ENCODE measurements around the gene CBR1.

CBR1 gene

DNA sequence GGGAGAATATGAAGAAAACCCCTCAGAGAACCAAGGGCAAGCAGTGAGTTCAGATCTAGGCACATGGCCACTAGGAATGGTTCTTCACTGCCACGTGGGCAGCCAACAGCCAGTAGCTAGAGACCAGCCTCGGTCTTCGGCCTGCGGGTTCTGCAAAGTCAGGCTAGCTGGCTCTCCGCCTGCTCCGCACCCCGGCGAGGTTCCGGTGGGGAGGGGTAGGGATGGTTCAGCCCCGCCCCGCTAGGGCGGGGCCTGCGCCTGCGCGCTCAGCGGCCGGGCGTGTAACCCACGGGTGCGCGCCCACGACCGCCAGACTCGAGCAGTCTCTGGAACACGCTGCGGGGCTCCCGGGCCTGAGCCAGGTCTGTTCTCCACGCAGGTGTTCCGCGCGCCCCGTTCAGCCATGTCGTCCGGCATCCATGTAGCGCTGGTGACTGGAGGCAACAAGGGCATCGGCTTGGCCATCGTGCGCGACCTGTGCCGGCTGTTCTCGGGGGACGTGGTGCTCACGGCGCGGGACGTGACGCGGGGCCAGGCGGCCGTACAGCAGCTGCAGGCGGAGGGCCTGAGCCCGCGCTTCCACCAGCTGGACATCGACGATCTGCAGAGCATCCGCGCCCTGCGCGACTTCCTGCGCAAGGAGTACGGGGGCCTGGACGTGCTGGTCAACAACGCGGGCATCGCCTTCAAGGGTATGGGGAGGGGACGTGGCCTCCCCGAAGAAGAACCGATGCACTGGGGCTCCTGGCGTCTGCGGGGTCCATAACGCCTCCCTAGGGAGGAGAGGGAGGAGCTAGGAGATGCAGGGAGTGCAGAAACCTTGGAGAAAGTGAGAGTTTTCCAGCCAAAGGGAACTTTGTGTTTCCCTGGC is at the start of gene CBR1:
Gene CBR1 (plus strand): TSS at position 312 of the 871 bp plus-strand sequence. CDS start 92 bp downstream, at position 404.
- DNase-seq (ENCODE audit: low read depth) = peak; percentile 77

GRCh38 chr21:36021251-36021837 is 48.5 kb upstream of the CBR1 start:
- no peak for DNase-seq (ENCODE audit: low read depth)

DNA sequence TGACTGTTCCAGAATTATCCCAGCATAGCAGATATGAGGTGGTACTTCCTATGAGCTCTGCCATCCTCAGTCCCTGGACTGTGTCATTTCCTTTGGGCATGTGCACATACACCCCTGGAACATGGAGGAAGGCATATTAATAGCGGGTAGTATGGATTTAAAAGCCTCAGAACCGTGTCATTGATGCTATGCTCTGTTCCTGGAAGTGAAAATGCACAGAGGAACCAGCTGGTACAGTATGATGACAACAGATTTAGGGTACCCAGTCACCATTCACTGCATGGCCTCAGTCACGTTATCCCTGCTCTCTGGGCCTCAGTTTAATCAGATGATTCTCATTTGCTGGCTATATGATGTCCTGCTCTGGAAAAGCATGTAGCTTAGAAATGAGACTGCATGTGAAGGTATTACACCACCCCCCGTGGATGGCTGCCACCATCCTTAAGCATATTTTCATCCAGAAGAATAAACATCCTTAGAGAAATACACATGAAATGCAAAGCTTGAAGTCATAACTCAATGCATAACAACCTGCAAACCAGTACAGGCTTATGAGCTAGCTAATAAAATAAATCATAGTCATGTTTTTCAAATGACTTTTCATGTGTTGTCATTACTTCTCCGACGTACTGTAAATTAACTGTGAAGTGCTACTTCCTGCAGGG is 47.3 kb upstream of the CBR1 start:
- no peak for DNase-seq (ENCODE audit: low read depth)

- DNase-seq (ENCODE audit: low read depth) = no peak
Measured at GRCh38 chr21:36023092-36023480, 46.7 kb upstream of the CBR1 start.

GRCh38 chr21:36024782-36025181 is 45.0 kb upstream of the CBR1 start:
- no peak for DNase-seq (ENCODE audit: low read depth)

DNA sequence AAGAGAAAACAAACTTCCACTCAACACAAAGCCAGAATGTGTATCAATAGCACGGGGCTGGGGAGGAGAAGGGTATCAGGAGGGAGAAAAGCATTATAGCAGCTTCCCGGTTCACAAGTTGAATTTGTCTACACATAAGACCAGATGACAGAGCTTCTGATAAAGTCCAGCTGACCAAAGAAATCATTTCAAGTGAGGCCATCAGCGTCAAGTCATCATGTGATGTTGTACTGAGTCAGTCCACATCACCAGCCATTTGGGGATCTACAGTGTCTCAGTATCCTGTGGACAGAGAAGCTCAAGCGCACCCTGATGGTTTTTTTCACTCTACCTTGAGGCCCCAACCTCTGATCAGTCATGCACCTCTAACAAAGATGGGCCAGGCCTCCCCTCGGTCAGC is 42.5 kb upstream of the CBR1 start:
- no peak for DNase-seq (ENCODE audit: low read depth)

DNA sequence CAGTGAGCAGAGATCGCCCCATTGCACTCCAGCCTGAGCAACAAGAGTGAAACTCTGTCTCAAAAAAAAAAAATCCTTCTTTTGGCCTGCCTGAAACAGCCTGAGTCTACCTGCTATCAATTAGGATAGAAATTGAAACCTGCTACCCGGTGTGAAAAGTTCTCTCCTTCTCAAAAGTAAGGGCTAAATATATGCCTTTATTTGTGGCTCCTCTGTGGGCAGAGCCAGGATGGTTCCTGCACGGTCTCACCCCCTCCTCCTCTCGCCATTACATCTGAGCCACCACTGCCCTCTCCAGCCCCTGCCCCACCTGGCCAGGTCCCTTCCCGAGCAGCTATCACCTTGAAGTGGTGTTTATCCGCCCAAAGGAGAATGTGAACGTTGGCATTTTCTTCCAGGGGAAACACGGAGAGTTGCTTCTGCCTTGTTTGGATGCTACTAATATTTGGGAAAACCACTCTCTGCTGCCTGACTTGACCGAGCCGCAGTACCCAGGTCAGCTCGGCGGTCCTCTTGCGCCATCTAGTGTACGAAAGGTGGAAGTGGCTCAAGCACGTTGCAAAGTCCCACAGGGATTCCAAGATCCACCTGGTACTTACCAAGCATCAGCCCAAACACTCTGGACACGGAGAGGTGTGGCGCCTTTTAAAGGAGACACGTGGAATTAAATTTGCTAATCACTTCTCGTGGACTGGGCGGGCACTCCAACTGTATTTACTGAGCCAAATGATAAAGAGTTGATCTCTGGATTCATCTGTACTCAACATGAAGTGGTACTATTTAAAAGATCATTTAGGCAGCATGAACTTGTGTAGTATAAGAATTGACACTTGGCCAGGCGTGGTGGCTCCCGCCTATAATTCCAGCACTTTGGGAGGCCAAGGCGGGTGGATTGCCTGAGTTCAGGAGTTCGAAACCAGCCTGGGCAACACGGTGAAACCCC is 41.4 kb upstream of the CBR1 start:
- peak; percentile 50 for DNase-seq (ENCODE audit: low read depth)

DNA sequence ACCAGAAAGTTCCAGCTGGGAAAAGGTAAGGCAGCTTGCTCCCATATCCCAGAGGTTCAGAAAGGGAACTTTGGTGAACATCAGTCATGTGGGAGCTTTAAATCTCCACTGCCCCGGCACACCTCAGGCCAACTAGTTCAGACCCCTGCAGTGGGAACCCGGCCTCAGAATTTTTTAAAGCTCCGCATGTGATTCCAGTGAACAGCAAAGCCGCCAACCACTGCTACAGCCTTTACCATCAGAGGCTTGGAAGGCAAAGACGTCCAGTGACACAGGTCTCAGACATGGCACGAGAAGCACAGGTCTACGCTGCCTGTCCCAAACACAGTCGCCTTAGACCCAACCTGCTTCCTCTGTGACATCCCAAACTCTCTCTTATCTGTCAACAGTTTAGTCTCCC is 40.5 kb upstream of the CBR1 start:
- DNase-seq (ENCODE audit: low read depth) = no peak

DNA sequence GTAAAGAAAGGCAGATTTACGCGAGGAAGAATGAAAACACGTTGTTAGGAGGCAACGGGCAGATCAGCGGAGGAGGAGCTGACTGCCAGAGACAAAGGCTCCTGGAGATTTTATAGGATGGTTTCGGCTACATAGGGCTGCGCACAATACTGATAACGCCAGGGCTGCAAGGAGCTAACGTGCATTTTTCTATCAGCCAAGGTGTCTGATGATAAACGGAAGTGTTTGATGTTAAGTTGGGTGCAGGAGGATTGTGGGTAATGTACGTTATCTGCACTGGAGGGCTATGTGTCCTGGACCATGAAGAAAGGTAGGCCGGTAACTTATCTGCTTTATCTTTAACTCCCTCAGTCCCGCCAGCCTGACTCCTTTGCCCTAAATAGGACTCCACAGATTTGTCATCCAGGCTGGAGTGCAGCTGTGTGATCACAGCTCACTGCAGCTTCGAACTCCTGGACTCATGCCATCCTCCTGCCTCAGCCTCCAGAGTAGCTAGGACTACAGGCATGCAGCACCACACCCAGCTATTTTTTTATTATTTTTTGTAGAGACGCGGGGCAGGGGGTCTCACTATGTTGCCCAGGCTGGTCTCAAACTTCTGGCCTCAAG is 39.1 kb upstream of the CBR1 start:
- DNase-seq (ENCODE audit: low read depth) = no peak

DNA sequence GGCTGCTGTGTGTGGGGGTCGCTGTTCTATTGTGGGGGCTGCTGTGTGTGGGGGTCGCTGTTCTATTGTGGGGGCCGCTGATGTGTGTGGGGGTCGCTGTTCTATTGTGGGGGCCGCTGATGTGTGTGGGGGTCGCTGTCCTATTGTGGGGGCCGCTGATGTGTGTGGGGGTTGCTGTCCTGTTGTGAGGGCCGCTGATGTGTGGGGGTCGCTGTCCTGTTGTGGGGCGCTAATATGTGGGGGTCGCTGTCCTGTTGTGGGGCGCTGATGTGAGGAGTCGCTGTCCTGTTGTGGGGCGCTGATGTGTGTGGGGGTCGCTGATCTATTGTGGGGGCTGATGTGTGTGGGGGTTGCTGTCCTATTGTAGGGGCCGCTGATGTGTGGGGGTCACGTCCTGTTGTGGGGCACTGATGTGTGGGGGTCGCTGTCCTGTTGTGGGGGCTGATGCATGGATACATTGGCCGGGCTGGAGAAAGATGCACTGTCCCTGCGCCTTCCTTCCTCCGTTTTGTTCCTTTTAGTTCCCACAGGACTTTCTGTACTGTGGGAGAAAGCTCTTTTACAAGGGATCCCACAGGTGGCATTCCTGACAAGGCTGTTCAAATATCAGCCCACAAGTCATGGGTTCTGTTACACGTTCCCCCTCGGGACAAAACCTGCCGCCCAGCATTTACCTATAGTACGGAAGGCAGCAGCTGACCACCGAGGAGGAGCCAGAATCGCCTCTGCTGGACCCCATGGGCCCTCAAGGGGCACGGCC is 37.0 kb upstream of the CBR1 start:
- DNase-seq (ENCODE audit: low read depth) = no peak

DNA sequence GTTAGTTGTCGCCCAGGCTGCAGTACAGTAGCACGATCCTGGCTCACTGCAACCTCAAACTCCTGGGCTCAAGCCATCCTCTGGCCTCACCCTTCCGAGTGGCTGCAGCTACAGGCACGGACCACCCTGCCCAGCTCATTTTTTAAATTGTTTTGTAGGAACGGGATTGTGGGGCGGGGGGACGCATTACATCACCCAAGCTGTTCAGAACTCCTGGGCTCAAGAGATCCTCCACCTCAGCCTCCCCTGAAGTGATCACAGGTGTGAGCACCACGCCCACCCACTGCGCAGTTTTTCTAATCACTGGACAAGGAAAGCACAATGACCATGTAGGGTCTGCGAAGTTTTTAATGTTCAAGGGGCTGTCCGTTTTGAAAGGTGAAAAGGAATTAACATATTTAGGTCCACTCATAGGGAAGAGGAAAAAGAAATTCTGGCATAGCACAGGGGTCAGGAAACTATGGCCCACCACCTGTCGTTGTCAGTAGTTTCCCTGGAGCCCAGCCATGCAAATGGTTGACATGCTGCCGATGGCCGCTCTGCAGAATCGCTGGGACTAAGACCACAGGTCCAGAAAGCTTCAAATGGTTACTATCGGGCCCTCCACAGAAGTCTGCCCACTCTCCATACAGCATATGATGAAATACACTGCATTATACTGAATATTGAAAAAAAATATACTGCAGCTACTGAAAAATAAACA is 35.5 kb upstream of the CBR1 start:
- no peak for DNase-seq (ENCODE audit: low read depth)

- DNase-seq (ENCODE audit: low read depth) = no peak
Measured at GRCh38 chr21:36035381-36035791, 34.4 kb upstream of the CBR1 start.

- no peak for DNase-seq (ENCODE audit: low read depth)
Measured at GRCh38 chr21:36038701-36039497, 30.9 kb upstream of the CBR1 start.

DNA sequence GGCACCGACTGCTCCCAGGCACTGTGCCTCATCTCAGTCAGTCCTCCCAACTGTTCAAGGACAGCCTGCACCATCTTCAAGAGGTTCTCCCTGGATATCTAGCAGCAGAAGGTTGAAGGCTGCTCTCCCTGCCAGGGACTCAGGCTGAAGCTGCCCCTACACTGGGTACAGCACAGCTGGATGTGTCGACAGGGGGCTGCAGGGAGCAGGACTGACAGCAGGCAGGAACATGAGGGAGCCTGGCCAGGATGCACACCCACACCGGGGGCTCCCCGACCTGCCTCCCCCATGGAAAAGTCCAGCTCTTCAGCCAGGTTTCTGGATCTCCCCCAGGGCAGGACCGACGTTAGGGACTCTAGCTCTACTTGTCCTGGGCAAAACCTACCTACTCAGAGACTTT is 30.0 kb upstream of the CBR1 start:
- DNase-seq (ENCODE audit: low read depth) = no peak

DNA sequence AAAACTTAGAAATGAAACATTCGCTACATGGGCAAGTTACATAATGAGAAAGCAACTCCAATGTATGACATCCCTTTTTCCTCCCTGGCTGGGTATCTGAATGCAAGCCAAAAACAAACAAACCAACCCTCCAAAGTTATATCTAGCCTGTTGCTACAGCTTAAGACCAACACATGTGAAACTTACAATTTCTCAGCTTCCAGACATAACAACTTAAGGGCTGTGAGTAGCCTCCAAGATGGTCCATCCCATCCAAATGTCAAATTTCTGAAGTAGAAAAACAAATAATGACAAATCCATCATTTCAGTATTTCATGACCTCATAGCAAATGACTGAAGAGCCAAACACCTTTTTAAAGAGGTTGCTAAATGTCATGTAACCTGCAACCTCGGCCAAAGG is 29.4 kb upstream of the CBR1 start:
- no peak for DNase-seq (ENCODE audit: low read depth)

GRCh38 chr21:36041910-36042309 is 27.9 kb upstream of the CBR1 start:
- DNase-seq (ENCODE audit: low read depth) = no peak

DNA sequence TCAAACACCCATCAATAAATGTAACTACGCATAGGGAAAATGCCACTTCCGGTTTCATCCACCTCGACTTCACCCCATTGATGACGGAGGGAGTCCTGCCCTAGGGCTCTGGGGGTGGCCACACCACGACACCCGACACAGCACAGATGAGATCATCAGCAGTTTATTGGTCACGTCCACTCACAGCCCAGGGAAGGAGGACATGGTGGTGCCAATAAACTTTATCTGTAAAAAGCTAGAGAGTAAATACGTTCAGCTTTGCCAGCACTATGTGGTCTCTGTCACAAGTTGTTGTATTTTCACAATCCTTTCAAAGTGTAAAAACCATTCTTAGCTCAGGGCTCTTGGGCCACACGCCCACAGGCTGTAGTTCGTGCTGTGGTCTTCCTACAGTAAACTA is 25.8 kb upstream of the CBR1 start:
- no peak for DNase-seq (ENCODE audit: low read depth)

DNA sequence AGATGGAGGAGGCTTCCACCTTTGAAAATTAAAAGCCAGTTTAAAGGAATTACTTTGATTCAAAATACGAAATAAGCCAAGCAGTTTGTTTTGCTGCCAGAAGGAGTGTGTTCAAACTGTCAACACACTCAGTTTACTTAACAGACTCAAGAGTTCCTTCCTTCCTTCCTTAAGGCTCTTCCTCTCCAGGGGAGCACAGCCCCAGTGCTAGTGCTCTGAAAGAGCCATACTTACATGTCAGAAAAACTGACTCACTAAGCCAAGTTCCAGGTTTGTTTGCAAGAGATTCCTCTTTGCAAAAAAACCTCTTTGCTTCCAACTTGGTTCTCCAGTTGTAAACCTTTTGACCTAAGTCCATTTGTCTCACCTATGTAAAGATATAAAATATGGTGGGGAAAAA is 23.8 kb upstream of the CBR1 start:
- no peak for DNase-seq (ENCODE audit: low read depth)

DNA sequence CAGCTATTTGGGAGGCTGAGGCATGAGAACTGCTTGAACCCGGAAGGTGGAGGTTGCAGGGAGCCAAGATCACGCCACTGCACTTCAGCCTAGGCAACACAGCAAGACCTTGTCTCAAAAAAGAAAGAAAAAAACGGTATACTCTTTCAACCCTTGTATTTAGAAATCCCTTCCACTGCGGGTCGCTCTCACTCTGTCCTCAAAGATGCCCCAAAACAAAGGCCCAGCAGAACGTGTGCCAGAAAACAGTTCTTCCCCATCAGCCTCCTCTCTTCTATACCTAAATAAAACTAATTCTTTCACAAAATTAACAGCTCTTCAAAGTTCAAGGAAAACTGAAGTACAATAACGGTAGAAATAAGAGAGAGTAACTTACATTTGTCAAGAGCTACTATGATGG is 22.7 kb upstream of the CBR1 start:
- DNase-seq (ENCODE audit: low read depth) = no peak

Data from stimulated activated CD8-positive, alpha-beta memory T cell treated with anti-CD3 and anti-CD28 coated beads, Interleukin-12 subunit alpha, Interleukin-12 subunit beta, amount 100 ng/mL, for 1 hour (primary cell).